HG03039 (cell line): ENCODE measurements around the gene RSPRY1.

Experiments
- ATAC-seq: cut with Tn5 transposase; IDR thresholded peaks from one replicate; pipeline ENCODE4 v1.9.1; 2021; ENCODE audit warnings: mild to moderate bottlenecking, moderate library complexity; ENCODE audit not compliant: unreplicated experiment

RSPRY1 gene

GRCh38 chr16:57152096-57153093 is 33.7 kb upstream of the RSPRY1 start:
- ATAC-seq, result no peak

- no peak for ATAC-seq
Observed at GRCh38 chr16:57153841-57154240, 32.3 kb upstream of the RSPRY1 start.

- no peak for ATAC-seq
Observed at GRCh38 chr16:57155702-57156350, 30.3 kb upstream of the RSPRY1 start.

- no peak for ATAC-seq
Observed at GRCh38 chr16:57156351-57156703, 29.8 kb upstream of the RSPRY1 start.

- no peak for ATAC-seq
Observed at GRCh38 chr16:57157533-57157932, 28.6 kb upstream of the RSPRY1 start.

- no peak for ATAC-seq
Observed at GRCh38 chr16:57159447-57159846, 26.7 kb upstream of the RSPRY1 start.

GRCh38 chr16:57163842-57164241 is 22.3 kb upstream of the RSPRY1 start:
- ATAC-seq, result no peak

GRCh38 chr16:57165483-57165882 is 20.6 kb upstream of the RSPRY1 start:
- no peak for ATAC-seq

- ATAC-seq, result no peak
Observed at GRCh38 chr16:57165938-57166337, 20.2 kb upstream of the RSPRY1 start.

GRCh38 chr16:57166451-57166850 is 19.7 kb upstream of the RSPRY1 start:
- no peak for ATAC-seq

- no peak for ATAC-seq
Observed at GRCh38 chr16:57166951-57167350, 19.2 kb upstream of the RSPRY1 start.

- no peak for ATAC-seq
Observed at GRCh38 chr16:57167538-57167937, 18.6 kb upstream of the RSPRY1 start.

- no peak for ATAC-seq
Observed at GRCh38 chr16:57167953-57168352, 18.2 kb upstream of the RSPRY1 start.

GRCh38 chr16:57169327-57169726 is 16.8 kb upstream of the RSPRY1 start:
- ATAC-seq, result no peak

- ATAC-seq, result no peak
Observed at GRCh38 chr16:57172721-57173290, 13.3 kb upstream of the RSPRY1 start.

- ATAC-seq, result no peak
Observed at GRCh38 chr16:57175896-57176295, 10.2 kb upstream of the RSPRY1 start.

GRCh38 chr16:57178196-57178595 is 7.9 kb upstream of the RSPRY1 start:
- no peak for ATAC-seq

GRCh38 chr16:57178793-57179212 is 7.3 kb upstream of the RSPRY1 start:
- no peak for ATAC-seq

- no peak for ATAC-seq
Observed at GRCh38 chr16:57179215-57179828, 6.8 kb upstream of the RSPRY1 start.

- ATAC-seq, result no peak
Observed at GRCh38 chr16:57184113-57184512, 2.0 kb upstream of the RSPRY1 start.

GRCh38 chr16:57184887-57185445 is 1.2 kb upstream of the RSPRY1 start:
- no peak for ATAC-seq
